Ramos (cell line): ENCODE data around the gene GCLM.

Experiments
- in situ Hi-C: fragments of 300-500 bp; cut with MboI; formaldehyde crosslinking; loops from one replicate; pipeline ENCODE4 v1.14.3; 2022; ENCODE audit warnings: low sequenced_read_pairs; ENCODE audit not compliant: unreplicated experiment

Gene GCLM

DNA sequence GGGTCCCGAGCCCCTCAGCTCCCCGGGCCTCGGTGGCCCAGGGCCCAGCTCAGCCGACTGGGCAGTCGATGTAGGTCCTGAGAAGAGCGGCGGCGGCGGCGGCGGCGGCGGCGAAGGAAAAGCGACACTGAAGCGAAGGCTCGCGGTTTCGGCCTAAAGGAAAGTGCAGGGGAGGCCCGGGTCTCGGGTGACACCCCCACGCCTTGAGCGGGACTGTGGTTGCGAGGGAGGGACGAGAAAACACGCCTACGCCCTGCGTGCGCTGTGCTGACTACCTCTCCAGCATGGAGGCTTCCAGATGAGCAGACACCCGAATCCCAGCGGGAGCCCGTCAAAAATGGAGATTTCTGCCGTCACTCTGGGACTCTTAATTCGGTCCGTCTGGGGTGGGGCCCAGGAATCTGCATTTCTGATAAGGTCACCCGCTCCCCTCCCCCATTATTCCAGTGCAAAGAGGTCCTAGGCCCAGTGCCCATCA, 61.4 kb downstream of the GCLM start:
- in situ Hi-C loops: loop anchor here (10.0 to 25.0 kb wide), 2 partner anchors 411 to 543 kb away; partner anchors contain the start of gene FNBP1L

GRCh38 chr1:93846992-93847810, 62.0 kb downstream of the GCLM start:
- in situ Hi-C loops: loop anchor here (10.0 to 25.0 kb wide), 2 partner anchors 410 to 542 kb away; partner anchors contain the start of gene FNBP1L

DNA sequence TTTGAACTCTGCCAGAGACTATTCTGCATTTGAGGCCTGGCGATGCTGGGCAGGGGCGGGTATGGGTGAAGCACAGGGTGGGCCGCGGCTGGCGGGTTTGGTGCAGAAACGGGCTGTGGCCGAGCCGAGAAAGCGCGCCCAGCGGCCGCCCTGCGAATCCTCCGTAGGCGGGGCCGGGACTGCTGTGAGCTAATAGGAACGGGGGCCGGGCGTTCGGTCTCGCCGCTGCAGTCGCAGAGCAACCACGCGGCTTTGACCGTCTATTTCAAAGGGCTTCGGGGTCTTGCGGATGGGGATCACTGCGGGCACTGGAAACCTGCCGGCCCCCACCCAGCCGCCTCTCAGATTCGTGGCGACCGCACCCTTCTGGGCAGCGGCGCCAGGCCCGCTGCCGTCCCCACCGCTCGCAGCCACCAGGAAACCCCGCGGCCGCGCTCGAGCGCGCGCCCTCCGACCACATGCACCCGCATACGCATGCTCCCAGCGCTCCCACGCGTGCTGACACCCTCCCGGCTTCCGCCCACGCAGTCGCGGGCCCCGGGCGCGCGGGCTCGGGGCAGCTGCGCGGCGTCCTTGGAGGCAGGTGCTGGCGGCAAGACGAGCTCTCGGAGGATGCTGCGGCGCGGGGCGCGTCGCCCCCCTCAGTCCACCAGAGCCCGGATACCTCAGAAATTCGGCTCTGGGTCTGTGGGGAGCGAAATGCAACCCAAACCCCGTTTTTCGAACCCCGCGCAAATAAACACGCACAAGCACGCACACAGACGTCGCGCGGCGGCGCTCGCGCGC, 62.8 kb downstream of the GCLM start:
- in situ Hi-C loops: loop anchor here (10.0 to 25.0 kb wide), 2 partner anchors 409 to 542 kb away; partner anchors contain the start of gene FNBP1L

GRCh38 chr1:93845538-93846205, 63.6 kb downstream of the GCLM start:
- in situ Hi-C loops: loop anchor here (10.0 to 25.0 kb wide), 2 partner anchors 408 to 541 kb away; partner anchors contain the start of gene FNBP1L

DNA sequence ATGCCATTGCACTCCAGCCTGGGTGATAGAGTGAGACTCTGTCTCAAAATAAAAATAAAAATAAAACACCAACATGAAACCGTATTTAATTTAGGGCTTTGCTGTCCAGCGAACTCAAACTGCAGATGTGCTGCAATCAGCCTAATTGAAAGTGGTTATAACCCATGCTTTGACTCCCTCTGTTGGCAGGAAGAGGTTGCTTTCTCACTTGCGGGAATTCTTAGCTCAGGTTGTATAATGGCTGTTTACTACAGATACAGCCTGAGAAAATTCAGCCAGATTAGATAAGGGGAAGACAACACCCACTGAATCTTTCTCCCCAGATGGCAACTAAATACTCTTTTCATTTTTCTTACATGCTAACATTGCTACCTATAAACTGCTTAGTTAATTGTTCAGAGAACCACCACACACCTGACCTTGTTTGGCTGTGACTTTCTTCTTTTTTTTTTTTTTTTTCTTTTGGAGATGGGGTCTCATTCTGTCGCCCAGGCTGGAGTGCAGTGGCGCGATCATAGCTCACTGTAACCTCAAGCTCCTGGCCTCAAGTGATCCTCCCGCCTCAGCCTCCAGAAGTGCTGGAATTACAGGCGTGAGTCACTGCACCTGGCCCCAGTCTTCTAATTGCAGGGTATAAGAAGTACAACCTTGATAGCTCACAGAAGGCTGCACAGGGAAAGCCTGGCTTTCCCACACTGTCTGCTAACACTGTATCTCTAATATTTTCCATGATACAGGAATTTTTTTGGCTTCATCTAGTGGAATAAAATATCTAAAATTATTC, 64.8 kb downstream of the GCLM start:
- in situ Hi-C loops: loop anchor here (10.0 to 25.0 kb wide), 2 partner anchors 407 to 540 kb away; partner anchors contain the start of gene FNBP1L

DNA sequence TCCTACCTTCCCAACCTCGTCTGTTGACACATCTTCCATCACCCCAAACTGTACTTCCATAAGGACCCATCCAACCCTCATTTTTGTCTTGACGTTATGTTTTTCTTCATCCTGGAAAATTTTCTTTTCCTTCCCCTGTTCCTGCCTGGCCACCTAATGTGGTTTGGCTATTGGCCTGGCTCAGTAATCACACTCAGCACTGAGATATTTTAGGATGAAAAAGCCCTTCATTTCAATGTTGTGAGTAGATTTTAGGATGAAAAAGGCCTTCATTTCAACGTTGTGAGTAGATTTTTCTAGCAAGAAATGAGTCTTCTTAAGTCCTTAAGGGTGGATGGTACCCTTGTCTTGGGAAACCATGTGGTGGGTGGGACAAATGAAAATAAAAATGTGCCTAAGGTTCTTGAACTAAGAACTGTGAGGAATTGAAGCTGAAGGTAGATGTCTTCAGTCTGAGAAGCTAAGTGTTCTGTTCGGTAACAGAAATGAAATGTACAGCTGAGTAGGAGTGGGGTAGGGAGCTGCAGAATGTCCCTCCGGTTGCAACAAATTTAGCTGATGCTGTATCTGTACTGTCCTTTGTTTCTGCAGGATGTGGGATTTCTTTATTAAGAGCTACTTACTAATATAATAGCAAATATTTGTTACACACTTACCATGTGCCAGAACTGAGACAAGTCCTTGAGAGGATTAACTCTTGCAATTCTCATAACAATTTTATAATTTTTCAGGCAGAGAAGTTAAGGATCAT, 66.3 kb downstream of the GCLM start:
- in situ Hi-C loops: loop anchor here (10.0 to 25.0 kb wide), 2 partner anchors 406 to 538 kb away; partner anchors contain the start of gene FNBP1L

GRCh38 chr1:93841771-93842170, 67.5 kb downstream of the GCLM start:
- in situ Hi-C loops: loop anchor here (10.0 to 25.0 kb wide), 2 partner anchors 404 to 537 kb away; partner anchors contain the start of gene FNBP1L

- in situ Hi-C loops: loop anchor here (10.0 to 25.0 kb wide), 2 partner anchors 404 to 536 kb away; partner anchors contain the start of gene FNBP1L
Measured at GRCh38 chr1:93840956-93841482, 68.2 kb downstream of the GCLM start.

- in situ Hi-C loops: loop anchor here (10.0 to 25.0 kb wide), 2 partner anchors 402 to 535 kb away; partner anchors contain the start of gene FNBP1L
Measured at GRCh38 chr1:93839753-93840152, 69.5 kb downstream of the GCLM start.

DNA sequence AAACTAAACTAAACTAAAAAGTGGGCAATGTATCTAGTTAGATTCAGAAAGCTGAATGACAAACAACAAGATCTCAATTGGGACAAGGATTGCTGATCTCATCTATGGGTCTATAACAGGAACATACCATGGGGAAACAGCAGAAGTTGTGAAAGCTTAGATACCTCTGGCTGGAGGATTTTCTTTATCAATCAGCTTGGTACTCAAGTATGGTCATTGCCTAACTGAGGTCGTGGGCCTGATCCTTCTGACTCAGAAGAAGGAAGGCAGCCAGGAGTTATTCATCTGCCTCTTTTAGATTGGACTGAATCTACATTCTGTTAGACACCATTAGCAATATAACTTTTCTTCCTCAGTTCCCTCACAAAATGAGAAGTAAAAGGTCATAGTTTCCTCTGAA, 69.9 kb downstream of the GCLM start:
- in situ Hi-C loops: loop anchor here (25.0 kb wide), 1 partner anchor 402 kb away; the partner anchor contains the start of gene FNBP1L

DNA sequence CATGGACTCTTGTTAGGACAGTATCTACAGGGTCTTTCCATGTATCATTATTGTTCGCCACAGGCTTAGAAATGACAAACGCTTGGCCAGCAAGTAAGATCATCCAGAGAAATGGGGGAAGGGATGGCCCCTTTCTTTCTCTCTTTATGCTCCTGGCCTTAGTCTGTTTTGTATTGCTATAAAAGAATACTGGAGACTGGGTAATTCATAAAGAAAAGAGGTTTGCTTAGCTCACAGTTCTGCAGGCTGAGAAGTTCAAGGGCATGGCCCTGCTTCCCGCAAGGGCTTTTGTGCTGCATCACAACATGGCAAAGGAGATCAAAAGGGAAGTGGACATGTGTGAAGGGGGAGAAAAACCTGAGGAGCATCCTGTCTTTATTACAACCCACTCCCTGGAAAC, 71.3 kb downstream of the GCLM start:
- in situ Hi-C loops: loop anchor here (25.0 kb wide), 1 partner anchor 401 kb away; the partner anchor contains the start of gene FNBP1L
